Ovary (tissue), 3 donors: ENCODE results near the gene CYTH1.

Source experiments
- CTCF ChIP-seq, 3 donors: fragments of 450-650 bp in 2 of 3; fragments of 200-600 bp in 1 of 3; IDR thresholded peaks; one replicate each; pipeline versions ENCODE4 v1.5.1 to v1.8.0; 2016 to 2022; ENCODE audit warnings: antibody characterized with exemption in 3 of 3, mild to moderate bottlenecking in 1 of 3
- EP300 ChIP-seq: sonication (generic); formaldehyde crosslinking; IDR thresholded peaks from one replicate; pipeline ENCODE4 v1.6.1; 2017; ENCODE audit warnings: antibody characterized with exemption
- POLR2A ChIP-seq: fragments of 450-650 bp; IDR thresholded peaks from one replicate; pipeline ENCODE4 v1.6.1; 2017; ENCODE audit warnings: antibody characterized with exemption, mild to moderate bottlenecking, moderate library complexity
- donor health status: DM: no; HTN: no; CAD: no.

GRCh38 chr17:78785011-78785662 is 3.1 kb upstream of the CYTH1 start:
- TF ChIP-seq EP300: no peak
- TF ChIP-seq CTCF (IDR thresholded peaks at IDR 0.05): no peak
- no peak for TF ChIP-seq POLR2A
